Stimulated activated CD8-positive, alpha-beta memory T cell treated with anti-CD3 and anti-CD28 coated beads, Interleukin-12 subunit alpha, Interleukin-12 subunit beta, amount 100 ng/mL, for 24 hours (primary cell): Measurements from ENCODE around the gene NT5DC4.
"Not testable (repeated sequence)": the region's sequence is repeated elsewhere in the genome, so short reads cannot be mapped to it uniquely, and the experiment has no call there.

ENCODE experiments used
- DNase-seq: peaks from one replicate; pipeline ENCODE4 v3.0.0-alpha.2; 2020; ENCODE audit errors: extremely low read depth

NT5DC4 gene

DNA sequence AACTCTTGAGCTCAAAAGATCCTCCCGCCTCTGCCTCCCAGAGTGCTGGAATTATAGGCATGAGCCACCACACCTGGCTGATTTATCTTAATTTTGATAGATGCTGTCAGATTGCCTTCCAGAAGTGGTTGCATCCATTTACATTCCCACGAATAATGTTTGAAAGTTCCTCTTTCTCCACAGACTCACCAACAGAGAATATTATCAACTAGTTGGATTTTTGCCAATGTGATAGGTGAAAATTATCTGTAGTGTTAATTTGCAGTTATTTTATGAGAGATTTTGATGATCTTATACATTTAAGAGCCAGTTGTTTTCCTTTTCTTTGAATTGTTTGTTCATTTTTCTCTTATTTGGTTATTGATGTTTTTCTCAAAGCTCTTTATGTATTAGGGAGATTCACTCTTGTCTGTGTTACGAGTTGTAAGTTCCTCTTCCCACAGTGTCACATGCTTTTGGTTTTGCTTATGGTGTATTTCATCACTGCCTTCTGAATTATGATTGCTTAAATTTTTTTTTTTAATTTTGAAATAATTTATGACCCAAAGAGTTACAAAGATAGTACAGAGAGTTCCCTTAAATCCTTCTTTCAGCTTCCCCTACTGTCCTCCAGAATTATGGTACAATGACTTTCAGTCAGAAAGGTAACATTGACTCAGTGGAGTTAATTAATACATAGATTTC is 20.7 kb upstream of the NT5DC4 start:
- DNase-seq, result no peak

DNA sequence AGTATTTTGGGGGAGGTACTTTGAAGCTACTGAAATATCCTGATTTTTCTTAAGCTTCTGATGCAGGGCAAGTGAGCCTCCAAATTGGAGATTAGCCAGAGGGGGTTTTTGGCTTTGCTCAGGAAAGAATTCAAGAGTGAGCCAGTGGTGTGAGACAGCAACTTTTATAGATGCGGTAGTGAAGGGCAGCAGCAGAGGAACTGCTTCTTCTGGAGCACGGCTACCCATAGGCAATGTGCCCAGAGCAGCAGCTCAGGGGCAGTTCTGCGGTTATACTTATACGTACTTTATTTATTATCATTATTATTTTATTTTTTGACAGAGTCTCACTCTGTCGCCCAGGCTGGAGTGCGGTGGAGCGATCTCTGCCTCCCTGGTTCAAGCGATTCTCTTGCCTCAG is 19.8 kb upstream of the NT5DC4 start:
- DNase-seq, result no peak

DNA sequence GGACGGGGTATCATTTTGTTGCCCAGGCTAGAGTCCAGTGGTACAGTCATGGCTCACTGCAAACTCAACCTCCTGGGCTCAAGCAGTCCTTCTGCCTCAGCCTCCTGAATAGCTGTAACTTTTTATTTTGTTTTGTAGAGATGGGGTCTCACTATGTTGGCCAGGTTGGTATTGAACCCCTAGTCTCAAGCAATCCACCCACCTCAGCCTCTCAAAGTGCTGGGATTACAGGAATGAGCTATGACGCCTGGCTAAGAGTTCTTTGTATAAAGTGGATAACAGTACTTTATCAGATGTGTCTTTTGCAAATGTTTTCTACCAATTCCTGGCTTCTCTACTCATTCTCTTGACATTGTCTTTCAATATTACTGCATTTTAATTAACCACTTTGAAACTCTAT is 17.1 kb upstream of the NT5DC4 start:
- DNase-seq, result no peak

GRCh38 chr2:112705575-112705974 is 15.2 kb upstream of the NT5DC4 start:
- no peak for DNase-seq

GRCh38 chr2:112706170-112706664 is 14.6 kb upstream of the NT5DC4 start:
- peak; percentile 23 for DNase-seq

DNA sequence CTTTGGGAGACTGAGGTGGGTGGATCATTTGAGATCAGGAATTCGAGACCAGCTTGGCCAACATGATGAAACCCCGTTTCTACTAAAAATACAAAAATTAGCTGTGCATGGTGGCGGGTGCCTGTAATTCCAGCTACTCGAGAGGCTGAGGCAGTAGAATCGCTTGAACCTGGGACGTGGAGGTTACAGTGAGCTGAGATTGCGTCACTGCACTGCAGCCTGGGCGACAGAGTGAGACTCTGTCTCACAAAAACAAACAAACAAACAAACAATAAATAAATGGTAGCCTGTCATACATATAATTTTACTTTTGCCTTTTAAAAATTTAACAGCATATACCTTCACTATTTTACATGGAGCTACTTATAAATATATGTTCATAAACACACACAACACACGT is 13.9 kb upstream of the NT5DC4 start:
- not testable (repeated sequence) for DNase-seq

DNA sequence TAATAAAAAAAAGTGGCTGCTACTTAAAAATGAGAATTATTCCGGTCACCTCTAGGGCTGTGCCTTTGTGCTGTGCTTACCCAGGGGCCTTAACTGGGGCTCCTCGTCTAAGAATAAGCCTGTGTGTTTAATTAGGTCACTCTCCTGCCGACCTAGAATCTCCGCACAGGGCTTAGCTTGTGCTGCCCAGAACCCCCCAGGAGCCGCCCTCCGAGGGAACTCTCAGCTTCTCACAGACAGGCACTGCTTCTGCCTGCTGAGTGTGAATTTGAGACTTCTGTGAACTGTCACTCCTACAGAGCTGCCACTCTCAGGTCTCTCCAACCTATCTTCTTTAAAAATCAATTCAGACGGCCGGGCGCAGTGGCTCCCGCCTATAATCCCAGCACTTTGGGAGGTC is 11.9 kb upstream of the NT5DC4 start:
- no peak for DNase-seq

GRCh38 chr2:112709703-112710102 is 11.1 kb upstream of the NT5DC4 start:
- DNase-seq, result no peak

- DNase-seq, result no peak
Measured at GRCh38 chr2:112710956-112711750, 9.7 kb upstream of the NT5DC4 start.

DNA sequence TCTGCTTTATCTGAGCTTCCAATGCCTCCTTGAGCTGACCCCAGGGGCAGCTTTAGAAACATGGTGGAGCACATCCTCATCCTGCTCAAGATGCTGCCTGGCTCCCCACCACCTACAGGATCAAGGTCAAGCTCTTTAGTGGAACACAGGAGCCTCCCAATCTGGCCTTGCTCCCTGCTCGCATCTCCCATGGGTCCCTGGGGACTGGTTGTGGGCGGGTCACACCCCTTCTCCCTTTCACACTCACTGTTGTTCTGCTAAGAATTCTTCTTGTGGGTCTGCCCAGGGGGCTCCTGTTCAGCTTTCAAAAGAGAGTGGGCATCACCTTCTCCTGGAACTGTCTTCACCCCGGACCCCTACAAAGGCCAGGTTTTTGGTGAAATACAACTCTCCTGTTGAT is 8.4 kb upstream of the NT5DC4 start:
- no peak for DNase-seq

DNA sequence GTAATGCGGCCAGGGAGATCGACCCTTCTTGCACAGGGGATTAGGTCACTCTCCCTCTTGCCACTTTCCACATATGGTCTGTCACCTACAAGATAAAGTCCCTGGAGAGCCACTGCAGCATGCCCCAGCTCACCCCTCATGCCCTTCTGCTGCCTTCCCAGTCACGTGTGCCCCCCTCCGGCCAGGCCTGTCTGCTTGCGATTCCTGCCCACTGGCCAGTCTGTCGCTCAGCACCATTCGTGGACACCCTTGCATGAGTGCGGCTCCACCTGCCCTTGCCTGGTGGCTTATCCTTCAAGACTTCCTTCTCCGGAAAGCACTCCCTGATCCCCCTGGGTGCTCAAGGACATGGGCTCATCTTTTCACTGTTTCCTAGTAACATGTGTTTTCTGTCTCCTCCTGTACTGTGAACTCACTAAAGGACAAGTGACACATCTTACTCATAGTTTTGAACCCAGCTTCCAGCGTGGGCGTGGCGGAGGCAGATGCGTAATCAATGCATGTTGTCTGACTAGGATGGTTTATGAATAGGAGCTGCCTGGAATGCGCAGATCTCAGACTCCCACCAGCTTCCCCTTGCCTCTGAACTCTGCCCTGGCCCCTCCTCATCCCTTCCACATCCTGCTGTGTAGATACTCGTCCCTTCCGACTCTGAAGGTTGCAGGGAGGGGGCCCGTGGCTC is 7.8 kb upstream of the NT5DC4 start:
- no peak for DNase-seq

- no peak for DNase-seq
Measured at GRCh38 chr2:112713585-112713925, 7.3 kb upstream of the NT5DC4 start.

DNA sequence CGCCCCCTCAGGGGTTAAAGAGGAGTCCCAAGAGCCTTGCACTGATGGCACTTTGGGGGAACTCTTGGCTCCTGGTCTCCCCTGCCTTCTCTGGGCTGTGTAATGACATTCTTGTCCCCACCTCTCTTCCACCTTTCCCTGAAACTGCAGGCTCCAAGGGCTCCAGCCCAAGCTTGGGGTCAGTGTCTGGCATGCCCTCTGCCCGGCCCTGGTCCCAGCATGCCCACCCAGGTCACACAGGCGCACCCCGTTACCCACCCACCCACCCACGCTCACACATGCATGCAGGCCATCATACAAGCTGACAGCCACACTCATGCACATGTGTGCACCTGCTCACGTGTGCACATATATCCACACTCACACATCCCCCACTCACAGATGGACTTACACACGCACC is 6.9 kb upstream of the NT5DC4 start:
- no peak for DNase-seq

DNA sequence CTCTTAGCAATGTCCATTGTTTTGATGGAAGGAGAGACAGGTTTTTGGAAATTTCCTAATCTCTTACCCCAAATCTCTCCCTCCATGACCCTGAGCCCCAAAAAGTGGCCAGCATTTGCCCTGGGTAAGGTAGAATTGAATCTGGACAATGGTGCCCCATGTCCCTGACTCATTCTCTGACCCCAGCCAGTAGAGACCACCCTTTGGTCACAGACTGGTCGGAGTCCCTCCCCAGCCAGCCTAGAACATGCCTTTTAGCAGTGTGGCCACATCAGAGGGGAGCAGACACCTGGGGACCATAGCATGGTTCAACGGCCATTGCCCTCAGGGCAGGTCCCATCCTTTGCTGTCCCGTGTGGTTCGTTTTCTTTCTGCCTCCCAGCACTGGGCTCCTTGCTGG is 6.5 kb upstream of the NT5DC4 start:
- no peak for DNase-seq

- DNase-seq, result no peak
Measured at GRCh38 chr2:112714836-112715631, 5.8 kb upstream of the NT5DC4 start.

- not testable (repeated sequence) for DNase-seq
Measured at GRCh38 chr2:112716094-112716493, 4.7 kb upstream of the NT5DC4 start.

GRCh38 chr2:112716826-112717352 is 3.9 kb upstream of the NT5DC4 start:
- not testable (repeated sequence) for DNase-seq

DNA sequence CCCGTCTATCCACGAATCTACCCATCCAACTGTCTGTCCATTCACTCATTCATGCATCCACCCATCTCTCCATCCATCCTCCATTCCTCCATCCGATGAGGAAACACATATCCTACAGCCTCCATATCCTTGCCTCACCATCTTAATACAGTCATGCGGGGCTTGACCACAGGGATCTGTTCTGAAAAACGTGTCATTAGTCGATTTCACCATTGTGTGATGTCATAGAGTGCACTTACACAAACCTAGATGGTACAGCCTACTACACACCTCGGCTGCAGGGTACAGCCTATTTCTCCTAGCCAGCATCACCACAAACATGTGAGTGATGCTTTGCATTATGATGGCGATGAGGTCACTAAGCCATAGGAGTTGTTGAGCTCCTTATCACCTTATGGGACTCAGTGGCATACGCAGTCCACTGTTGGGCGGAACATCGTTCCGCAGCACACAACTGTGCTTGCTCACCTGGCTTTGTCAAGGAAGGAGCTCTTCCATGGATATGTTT is 1.9 kb upstream of the NT5DC4 start:
- DNase-seq, result no peak

- DNase-seq, result no peak
Measured at GRCh38 chr2:112721819-112722522, 1.2 kb downstream of the NT5DC4 start.

GRCh38 chr2:112722816-112723546 is 2.2 kb downstream of the NT5DC4 start:
- no peak for DNase-seq
